Subcutaneous adipose tissue (tissue), 4 donors: ENCODE results near the gene NFIB. TPM values are rescaled to one million over a fixed set of nuclear protein-coding genes. Genes with fewer than 3 reads are reported as not detected.

Experiments used
- total RNA-seq, 4 donors: library from RNA; depleted of rRNA; stranded (reverse); fragments of >200 nt; gene quantifications; one replicate each; pipeline ENCODE4 v1.1.0, GENCODE V29; 2016
- TF ChIP-seq, protein P1 (sequence below): fragments of 450-650 bp; IDR thresholded peaks from one replicate; pipeline ENCODE4 v1.5.1; 2016; ENCODE audit warnings: low read depth, mild to moderate bottlenecking, control low read depth, antibody characterized with exemption, moderate library complexity

Gene NFIB
- total RNA-seq, 4 donors from 2014 or later = 79.2 to 215 (median 126) TPM

DNA sequence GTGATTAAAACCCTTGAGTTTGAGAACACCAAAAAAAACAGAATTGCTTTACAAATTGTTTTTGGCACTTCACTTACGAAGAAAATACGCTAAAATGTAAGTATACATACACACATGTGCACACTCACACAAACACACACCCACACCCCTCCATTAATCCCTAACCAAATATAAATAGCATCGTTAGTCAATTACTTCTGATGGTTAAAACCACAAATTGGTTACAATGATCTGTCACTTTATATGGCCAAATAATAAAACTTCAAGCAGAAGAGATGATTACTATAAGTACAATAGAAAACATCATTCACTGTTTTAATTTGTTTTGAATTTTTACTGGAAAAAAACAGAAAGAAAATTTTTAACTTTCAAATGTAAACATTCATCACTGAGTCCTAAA lies 103.5 kb downstream of the NFIB start:
- TF ChIP-seq, protein P1, sequence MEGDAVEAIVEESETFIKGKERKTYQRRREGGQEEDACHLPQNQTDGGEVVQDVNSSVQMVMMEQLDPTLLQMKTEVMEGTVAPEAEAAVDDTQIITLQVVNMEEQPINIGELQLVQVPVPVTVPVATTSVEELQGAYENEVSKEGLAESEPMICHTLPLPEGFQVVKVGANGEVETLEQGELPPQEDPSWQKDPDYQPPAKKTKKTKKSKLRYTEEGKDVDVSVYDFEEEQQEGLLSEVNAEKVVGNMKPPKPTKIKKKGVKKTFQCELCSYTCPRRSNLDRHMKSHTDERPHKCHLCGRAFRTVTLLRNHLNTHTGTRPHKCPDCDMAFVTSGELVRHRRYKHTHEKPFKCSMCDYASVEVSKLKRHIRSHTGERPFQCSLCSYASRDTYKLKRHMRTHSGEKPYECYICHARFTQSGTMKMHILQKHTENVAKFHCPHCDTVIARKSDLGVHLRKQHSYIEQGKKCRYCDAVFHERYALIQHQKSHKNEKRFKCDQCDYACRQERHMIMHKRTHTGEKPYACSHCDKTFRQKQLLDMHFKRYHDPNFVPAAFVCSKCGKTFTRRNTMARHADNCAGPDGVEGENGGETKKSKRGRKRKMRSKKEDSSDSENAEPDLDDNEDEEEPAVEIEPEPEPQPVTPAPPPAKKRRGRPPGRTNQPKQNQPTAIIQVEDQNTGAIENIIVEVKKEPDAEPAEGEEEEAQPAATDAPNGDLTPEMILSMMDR = no peak

GRCh38 chr9:14209399-14210345 lies 104.3 kb downstream of the NFIB start:
- TF ChIP-seq, protein P1 = no peak

DNA sequence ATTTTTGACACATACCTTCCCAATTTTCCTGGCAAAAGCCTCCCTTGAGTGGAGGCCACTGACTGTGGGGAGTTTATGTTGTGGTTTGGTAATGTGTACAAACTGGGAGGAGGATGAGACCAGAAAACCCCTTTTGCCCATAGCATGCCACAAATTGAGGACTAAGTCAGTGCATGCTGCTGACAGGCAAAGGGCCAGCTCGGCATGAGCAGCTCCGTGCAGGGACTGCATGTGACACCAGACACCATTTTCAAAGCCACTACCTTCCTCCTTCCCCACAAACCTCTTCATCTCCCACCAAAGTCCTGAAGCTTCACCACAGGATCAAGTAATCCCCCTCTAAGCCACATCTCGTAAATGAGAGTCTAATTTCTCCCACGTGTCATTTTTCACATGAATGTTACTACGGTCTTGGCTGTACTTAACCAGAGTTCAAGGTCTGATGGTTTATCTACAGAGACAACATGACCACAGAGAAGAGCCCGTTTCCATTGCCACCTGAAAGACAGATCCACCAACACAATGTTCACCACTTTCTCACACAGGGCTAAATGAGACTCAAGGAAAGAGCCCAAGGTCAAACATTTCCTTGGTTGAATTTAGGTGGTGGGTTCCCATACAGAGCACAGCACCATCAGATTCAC lies 106.5 kb downstream of the NFIB start:
- TF ChIP-seq, protein P1 = no peak

DNA sequence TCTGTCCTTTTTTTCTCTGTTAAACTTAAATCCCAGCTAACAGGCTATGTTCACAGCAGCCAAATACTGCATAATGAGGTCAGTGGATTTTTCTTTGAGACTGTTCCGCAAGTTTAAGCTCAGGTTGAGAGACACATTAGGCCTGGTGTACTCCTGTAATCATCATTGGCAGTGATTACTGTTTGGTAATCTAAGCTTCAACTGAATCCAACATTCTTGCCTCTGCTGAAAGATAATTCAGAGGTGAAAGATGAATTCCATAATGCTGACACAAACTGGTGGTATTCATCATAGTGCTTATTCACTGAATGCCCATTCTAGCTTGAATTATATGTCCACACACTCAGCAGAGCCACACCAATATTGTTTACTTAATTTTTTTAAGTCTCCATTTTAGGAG lies 108.5 kb downstream of the NFIB start:
- TF ChIP-seq, protein P1 = no peak

DNA sequence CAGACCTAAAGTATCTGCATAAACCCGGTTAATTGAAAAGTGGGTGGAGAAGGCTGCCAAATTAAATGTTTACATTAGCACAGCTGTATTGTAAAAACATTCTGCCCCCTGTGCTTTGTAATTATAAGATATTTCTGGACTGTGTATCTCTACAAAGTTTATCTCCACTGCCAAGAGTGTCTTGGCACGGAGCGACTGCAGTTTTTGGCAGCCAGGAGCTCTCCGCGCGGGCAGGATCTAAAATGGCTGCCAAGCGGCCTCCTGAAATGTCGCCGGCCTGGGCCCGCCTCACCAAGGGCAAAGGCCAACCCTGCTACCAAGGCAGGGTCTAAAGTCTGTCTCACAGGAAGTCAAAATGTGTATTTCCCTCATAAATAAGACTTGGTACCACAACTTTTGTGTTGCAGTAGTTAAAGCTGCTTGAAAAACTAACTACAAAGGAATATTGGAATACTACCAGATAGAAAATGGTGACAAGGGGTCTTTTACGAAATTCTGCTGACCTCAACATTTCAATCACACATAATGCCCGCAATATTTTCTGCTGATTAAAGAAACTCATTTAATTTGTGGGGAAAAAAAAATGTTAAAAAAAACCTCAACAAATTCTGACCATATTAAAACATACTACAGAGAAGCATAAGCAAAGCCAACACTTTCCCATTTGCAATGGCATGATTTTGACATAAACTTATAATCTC lies 110.4 kb downstream of the NFIB start:
- TF ChIP-seq, protein P1 = no peak

GRCh38 chr9:14198841-14199455 lies 115.0 kb downstream of the NFIB start:
- TF ChIP-seq, protein P1 = no peak
